ENCODE data around the gene OR5H6.

GRCh38 chr3:98215051-98215450 lies 49.0 kb upstream of the OR5H6 start:
- TF ChIP-seq SIN3A (IDR thresholded peaks at IDR 0.05; ENCODE audit: borderline replicate concordance, low read depth, low read length) (no peak), RELA (CRISPR knock-in tag; IDR thresholded peaks at IDR 0.05) (no peak), RBFOX2 (IDR thresholded peaks at IDR 0.05; ENCODE audit: low read depth, low read length) (no peak)

Data from HepG2 (cell line).